Keratinocyte (primary cell): ENCODE results near the gene MAGI3.

ENCODE experiments used
- EZH2 ChIP-seq: IDR thresholded peaks from one replicate; pipeline ENCODE4 v1.6.1; 2012; ENCODE audit warnings: inconsistent platforms, mild to moderate bottlenecking, low read length, moderate library complexity
- TF ChIP-seq, protein P1 (sequence below), 3 experiments: IDR thresholded peaks in 1 of 3; conservative IDR thresholded peaks in 1 of 3; optimal IDR thresholded peaks in 1 of 3; 2 replicates in 2 of 3; 3 replicates in 1 of 3; pipeline versions ENCODE3 to v1.5.1; 2011; ENCODE audit warnings: low read length in 3 of 3, mild to moderate bottlenecking in 3 of 3, moderate library complexity in 2 of 3, control low read depth in 1 of 3, inconsistent platforms in 1 of 3; ENCODE audit not compliant: insufficient read depth in 2 of 3; ENCODE audit errors: extremely low read depth in 1 of 3

DNA sequence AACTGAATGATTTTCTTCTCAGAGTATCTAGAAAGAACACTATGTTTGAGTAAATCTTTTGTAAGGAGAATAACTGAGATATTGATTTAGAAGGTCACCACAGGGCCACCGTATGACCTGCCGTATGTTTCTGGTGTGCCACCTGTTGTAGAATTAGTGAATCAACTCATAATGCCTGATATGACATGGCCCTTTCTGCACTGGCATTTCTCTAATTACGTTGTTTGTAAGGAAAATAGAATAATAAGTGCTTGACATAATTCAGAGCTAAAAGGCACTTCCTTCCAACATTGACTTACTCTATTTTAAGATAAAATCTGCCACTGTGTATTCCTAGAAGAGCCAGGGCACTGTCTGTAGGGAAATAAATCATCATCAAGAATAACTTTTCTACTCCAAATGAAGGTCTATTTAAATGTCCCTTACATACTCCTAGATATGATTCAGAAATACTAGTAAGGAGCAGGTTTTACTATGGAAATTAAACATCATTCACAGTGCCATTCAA, 267.3 kb downstream of the MAGI3 start:
- no peak for TF ChIP-seq EZH2
- TF ChIP-seq, protein P1, sequence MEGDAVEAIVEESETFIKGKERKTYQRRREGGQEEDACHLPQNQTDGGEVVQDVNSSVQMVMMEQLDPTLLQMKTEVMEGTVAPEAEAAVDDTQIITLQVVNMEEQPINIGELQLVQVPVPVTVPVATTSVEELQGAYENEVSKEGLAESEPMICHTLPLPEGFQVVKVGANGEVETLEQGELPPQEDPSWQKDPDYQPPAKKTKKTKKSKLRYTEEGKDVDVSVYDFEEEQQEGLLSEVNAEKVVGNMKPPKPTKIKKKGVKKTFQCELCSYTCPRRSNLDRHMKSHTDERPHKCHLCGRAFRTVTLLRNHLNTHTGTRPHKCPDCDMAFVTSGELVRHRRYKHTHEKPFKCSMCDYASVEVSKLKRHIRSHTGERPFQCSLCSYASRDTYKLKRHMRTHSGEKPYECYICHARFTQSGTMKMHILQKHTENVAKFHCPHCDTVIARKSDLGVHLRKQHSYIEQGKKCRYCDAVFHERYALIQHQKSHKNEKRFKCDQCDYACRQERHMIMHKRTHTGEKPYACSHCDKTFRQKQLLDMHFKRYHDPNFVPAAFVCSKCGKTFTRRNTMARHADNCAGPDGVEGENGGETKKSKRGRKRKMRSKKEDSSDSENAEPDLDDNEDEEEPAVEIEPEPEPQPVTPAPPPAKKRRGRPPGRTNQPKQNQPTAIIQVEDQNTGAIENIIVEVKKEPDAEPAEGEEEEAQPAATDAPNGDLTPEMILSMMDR (optimal IDR thresholded peaks at IDR 0.05 in 1 of 3, IDR thresholded peaks at IDR 0.05 in 1 of 3, conservative IDR thresholded peaks at IDR 0.05 in 1 of 3; ENCODE audit: extremely low read depth in 1 of 3, insufficient read depth in 2 of 3, low read length in 3 of 3): no peak
